Endodermal cell (in vitro differentiated cells): ENCODE measurements around the gene G0S2. TPM values are rescaled to one million over a fixed set of nuclear protein-coding genes. Genes with fewer than 3 reads are reported as not detected.

ENCODE experiments used
- DNase-seq: peaks from one replicate; pipeline ENCODE4 v3.0.0-alpha.2; 2017
- H3K27ac ChIP-seq: 2 replicates; pipeline ENCODE4 v1.5.1; 2013; ENCODE audit warnings: mild to moderate bottlenecking, low read depth, low read length, moderate library complexity
- H3K27me3 ChIP-seq: 2 replicates; pipeline ENCODE4 v1.6.1; 2013; ENCODE audit warnings: mild to moderate bottlenecking, low read length, moderate library complexity; ENCODE audit not compliant: insufficient read depth, control insufficient read depth, poor library complexity, severe bottlenecking
- H3K36me3 ChIP-seq: 2 replicates; pipeline ENCODE4 v1.7.0; 2013; ENCODE audit warnings: mild to moderate bottlenecking, low read length, moderate library complexity; ENCODE audit not compliant: control insufficient read depth, insufficient read depth
- H3K4me1 ChIP-seq: one replicate; pipeline ENCODE4 v1.7.0; 2013; ENCODE audit warnings: low read length; ENCODE audit not compliant: control insufficient read depth, insufficient read depth
- H3K4me3 ChIP-seq: 2 replicates; pipeline ENCODE4 v1.5.1; 2013; ENCODE audit warnings: mild to moderate bottlenecking, low read length, moderate library complexity
- H3K9ac ChIP-seq: 2 replicates; pipeline ENCODE4 v1.6.1; 2013; ENCODE audit warnings: mild to moderate bottlenecking, low read length, moderate library complexity; ENCODE audit not compliant: poor library complexity, severe bottlenecking; ENCODE audit errors: extremely low read depth
- H3K9me3 ChIP-seq: 2 replicates; pipeline ENCODE4 v1.6.1; 2013; ENCODE audit warnings: mild to moderate bottlenecking, low read length, moderate library complexity; ENCODE audit not compliant: control insufficient read depth
- H3K27ac Mint-ChIP-seq: 2 replicates; pipeline ENCODE4 v1.8.0; 2020; ENCODE audit warnings: mixed read lengths
- H3K27me3 Mint-ChIP-seq: 2 replicates; pipeline ENCODE4 v1.8.0; 2021; ENCODE audit warnings: mild to moderate bottlenecking, mixed read lengths; ENCODE audit not compliant: insufficient read depth
- H3K36me3 Mint-ChIP-seq: 2 replicates; pipeline ENCODE4 v1.8.0; 2020; ENCODE audit warnings: low read depth, mixed read lengths
- H3K4me1 Mint-ChIP-seq: 2 replicates; pipeline ENCODE4 v1.8.0; 2020; ENCODE audit warnings: mixed read lengths
- H3K4me3 Mint-ChIP-seq: 2 replicates; pipeline ENCODE4 v1.8.0; 2020; ENCODE audit warnings: mild to moderate bottlenecking, moderate library complexity, mixed read lengths
- H3K9me3 Mint-ChIP-seq: 2 replicates; pipeline ENCODE4 v1.8.0; 2020; ENCODE audit warnings: mild to moderate bottlenecking, mixed read lengths
- WGBS, 2 experiments: methylation state at CpG; one replicate each; pipeline versions ENCODE4 v1.1.5 to v1.1.7; 2013; ENCODE audit warnings: missing lambda C conversion rate in 2 of 2, mixed read lengths in 1 of 2; ENCODE audit not compliant: insufficient coverage in 1 of 2, insufficient read length in 1 of 2; 5-methylcytosine and 5-hydroxymethylcytosine counted together
- long read RNA-seq, 4 experiments: library from polyadenylated mRNA in 2 of 4; library from RNA in 1 of 4; library from capped mRNA in 1 of 4; stranded (forward) in 3 of 4; unstranded in 1 of 4; transcript quantifications; one replicate each; pipeline ENCODE4 v2.0.0, GENCODE V29; 2020 to 2021; ENCODE audit warnings: inconsistent platforms in 1 of 4
- polyA plus RNA-seq, 2 experiments: library from polyadenylated mRNA; stranded (reverse); fragments of 50-300 nt; gene quantifications; one replicate each; pipeline ENCODE4 v1.2.3, GENCODE V29; 2013
- total RNA-seq, 2 donors: library from RNA; stranded (reverse); fragmentation: NEBNext Ultra II Directional in 1 of 2; extraction: Animal tissue kit (Norgen Biotek cat#: 25700) in 1 of 2; gene quantifications; 2 replicates in 1 of 2; 3 replicates in 1 of 2; pipeline ENCODE4 v1.2.1, GENCODE V29; 2021
- TF ChIP-seq, protein P1 (sequence below): fragments of 200-600 bp; sonication (generic); conservative IDR thresholded peaks from 2 replicates; pipeline ENCODE4 v1.5.0; 2021; ENCODE audit warnings: antibody characterized with exemption, mild to moderate bottlenecking

Gene G0S2, protein sequence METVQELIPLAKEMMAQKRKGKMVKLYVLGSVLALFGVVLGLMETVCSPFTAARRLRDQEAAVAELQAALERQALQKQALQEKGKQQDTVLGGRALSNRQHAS
- not detected for total RNA-seq
- polyA plus RNA-seq (2013, experiment 1 of 2): 0.57 TPM
- polyA plus RNA-seq (2013, experiment 2 of 2): 0.58 TPM
- long read RNA-seq, experiment 1: 0 reads
- long read RNA-seq, experiment 2: 0 reads
- long read RNA-seq, experiment 3, partial matches to known transcripts: 0 of 1 reads
- long read RNA-seq, experiment 3, other reads (novel, unspliced or antisense): 0 of 1 reads
- long read RNA-seq, experiment 4: 0 reads

GRCh38 chr1:209674957-209675564, at the start of gene G0S2:
Gene G0S2 (plus strand): TSS chr1:209675412. CDS start chr1:209675685, 273 bp downstream.
- Mint-ChIP-seq H3K27ac (no peak within 1 kb of the TSS), H3K9me3 (no peaks in the 10 kb centered on the region), H3K4me3 (peak within 1 kb of the TSS; percentile 59), H3K27me3 (peaks cover 97% of the 10 kb centered on the region), H3K4me1 (no peaks in the 10 kb centered on the region), H3K36me3 (no peaks in the 10 kb centered on the region)
- Histone ChIP-seq H3K27ac (no peak within 1 kb of the TSS), H3K4me3 (peak within 1 kb of the TSS; percentile 81), H3K36me3 (no peaks in the 10 kb centered on the region), H3K9ac (no peak within 1 kb of the TSS), H3K9me3 (no peaks in the 10 kb centered on the region), H3K4me1 (no peaks in the 10 kb centered on the region), H3K27me3 (peaks cover 99% of the 10 kb centered on the region)
- 2 to 4% methylated on average over 28 to 47 of the region's 47 CpGs for WGBS, 2 experiments
- peak; percentile 82 for DNase-seq
- TF ChIP-seq, protein P1, sequence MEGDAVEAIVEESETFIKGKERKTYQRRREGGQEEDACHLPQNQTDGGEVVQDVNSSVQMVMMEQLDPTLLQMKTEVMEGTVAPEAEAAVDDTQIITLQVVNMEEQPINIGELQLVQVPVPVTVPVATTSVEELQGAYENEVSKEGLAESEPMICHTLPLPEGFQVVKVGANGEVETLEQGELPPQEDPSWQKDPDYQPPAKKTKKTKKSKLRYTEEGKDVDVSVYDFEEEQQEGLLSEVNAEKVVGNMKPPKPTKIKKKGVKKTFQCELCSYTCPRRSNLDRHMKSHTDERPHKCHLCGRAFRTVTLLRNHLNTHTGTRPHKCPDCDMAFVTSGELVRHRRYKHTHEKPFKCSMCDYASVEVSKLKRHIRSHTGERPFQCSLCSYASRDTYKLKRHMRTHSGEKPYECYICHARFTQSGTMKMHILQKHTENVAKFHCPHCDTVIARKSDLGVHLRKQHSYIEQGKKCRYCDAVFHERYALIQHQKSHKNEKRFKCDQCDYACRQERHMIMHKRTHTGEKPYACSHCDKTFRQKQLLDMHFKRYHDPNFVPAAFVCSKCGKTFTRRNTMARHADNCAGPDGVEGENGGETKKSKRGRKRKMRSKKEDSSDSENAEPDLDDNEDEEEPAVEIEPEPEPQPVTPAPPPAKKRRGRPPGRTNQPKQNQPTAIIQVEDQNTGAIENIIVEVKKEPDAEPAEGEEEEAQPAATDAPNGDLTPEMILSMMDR: no peak

- Histone ChIP-seq H3K27ac (no peak overlapping the region), H3K36me3 (no peaks in the 10 kb centered on the region), H3K4me1 (no peaks in the 10 kb centered on the region), H3K9me3 (no peaks in the 10 kb centered on the region), H3K9ac (no peak overlapping the region), H3K4me3 (no peak overlapping the region), H3K27me3 (peaks cover 52% of the 10 kb centered on the region)
- TF ChIP-seq, protein P1: no peak
- Mint-ChIP-seq H3K27me3 (peaks cover 61% of the 10 kb centered on the region), H3K4me1 (no peaks in the 10 kb centered on the region), H3K36me3 (no peaks in the 10 kb centered on the region), H3K9me3 (no peaks in the 10 kb centered on the region), H3K27ac (no peak overlapping the region), H3K4me3 (no peak overlapping the region)
- WGBS, 2 experiments: 87 to 93% methylated on average over 5 to 18 of the region's 18 CpGs
- DNase-seq: no peak
These were observed 49.4 kb upstream of the G0S2 start for GRCh38 chr1:209625791-209626285.

- no peak for DNase-seq
- no peak overlapping the region for H3K27ac Mint-ChIP-seq
- Histone ChIP-seq H3K27me3 (peaks cover 52% of the 10 kb centered on the region), H3K9me3 (no peaks in the 10 kb centered on the region), H3K4me3 (no peak overlapping the region), H3K27ac (no peak overlapping the region), H3K9ac (no peak overlapping the region), H3K36me3 (no peaks in the 10 kb centered on the region), H3K4me1 (no peaks in the 10 kb centered on the region)
- H3K9me3 Mint-ChIP-seq: no peaks in the 10 kb centered on the region
- H3K4me1 Mint-ChIP-seq: no peaks in the 10 kb centered on the region
- no peaks in the 10 kb centered on the region for H3K36me3 Mint-ChIP-seq
- TF ChIP-seq, protein P1: no peak
- WGBS, 2 experiments: 94 to 100% methylated on average over 4 to 19 of the region's 19 CpGs
- no peak overlapping the region for H3K4me3 Mint-ChIP-seq
- peaks cover 59% of the 10 kb centered on the region for H3K27me3 Mint-ChIP-seq
These were observed 48.7 kb upstream of the G0S2 start for GRCh38 chr1:209626346-209627026.
